ENCODE measurements around the gene ARHGEF17.
"Not testable (repeated sequence)": the region's sequence is repeated elsewhere in the genome, so short reads cannot be mapped to it uniquely, and the experiment has no call there.

The ARHGEF17 gene, protein sequence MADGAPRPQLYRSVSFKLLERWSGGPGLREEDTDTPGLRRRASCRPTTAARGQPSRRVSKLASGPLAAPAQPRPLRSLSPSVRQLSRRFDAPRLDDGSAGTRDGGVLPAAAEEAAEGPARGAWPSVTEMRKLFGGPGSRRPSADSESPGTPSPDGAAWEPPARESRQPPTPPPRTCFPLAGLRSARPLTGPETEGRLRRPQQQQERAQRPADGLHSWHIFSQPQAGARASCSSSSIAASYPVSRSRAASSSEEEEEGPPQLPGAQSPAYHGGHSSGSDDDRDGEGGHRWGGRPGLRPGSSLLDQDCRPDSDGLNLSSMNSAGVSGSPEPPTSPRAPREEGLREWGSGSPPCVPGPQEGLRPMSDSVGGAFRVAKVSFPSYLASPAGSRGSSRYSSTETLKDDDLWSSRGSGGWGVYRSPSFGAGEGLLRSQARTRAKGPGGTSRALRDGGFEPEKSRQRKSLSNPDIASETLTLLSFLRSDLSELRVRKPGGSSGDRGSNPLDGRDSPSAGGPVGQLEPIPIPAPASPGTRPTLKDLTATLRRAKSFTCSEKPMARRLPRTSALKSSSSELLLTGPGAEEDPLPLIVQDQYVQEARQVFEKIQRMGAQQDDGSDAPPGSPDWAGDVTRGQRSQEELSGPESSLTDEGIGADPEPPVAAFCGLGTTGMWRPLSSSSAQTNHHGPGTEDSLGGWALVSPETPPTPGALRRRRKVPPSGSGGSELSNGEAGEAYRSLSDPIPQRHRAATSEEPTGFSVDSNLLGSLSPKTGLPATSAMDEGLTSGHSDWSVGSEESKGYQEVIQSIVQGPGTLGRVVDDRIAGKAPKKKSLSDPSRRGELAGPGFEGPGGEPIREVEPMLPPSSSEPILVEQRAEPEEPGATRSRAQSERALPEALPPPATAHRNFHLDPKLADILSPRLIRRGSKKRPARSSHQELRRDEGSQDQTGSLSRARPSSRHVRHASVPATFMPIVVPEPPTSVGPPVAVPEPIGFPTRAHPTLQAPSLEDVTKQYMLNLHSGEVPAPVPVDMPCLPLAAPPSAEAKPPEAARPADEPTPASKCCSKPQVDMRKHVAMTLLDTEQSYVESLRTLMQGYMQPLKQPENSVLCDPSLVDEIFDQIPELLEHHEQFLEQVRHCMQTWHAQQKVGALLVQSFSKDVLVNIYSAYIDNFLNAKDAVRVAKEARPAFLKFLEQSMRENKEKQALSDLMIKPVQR (N-terminal part only)

DNA sequence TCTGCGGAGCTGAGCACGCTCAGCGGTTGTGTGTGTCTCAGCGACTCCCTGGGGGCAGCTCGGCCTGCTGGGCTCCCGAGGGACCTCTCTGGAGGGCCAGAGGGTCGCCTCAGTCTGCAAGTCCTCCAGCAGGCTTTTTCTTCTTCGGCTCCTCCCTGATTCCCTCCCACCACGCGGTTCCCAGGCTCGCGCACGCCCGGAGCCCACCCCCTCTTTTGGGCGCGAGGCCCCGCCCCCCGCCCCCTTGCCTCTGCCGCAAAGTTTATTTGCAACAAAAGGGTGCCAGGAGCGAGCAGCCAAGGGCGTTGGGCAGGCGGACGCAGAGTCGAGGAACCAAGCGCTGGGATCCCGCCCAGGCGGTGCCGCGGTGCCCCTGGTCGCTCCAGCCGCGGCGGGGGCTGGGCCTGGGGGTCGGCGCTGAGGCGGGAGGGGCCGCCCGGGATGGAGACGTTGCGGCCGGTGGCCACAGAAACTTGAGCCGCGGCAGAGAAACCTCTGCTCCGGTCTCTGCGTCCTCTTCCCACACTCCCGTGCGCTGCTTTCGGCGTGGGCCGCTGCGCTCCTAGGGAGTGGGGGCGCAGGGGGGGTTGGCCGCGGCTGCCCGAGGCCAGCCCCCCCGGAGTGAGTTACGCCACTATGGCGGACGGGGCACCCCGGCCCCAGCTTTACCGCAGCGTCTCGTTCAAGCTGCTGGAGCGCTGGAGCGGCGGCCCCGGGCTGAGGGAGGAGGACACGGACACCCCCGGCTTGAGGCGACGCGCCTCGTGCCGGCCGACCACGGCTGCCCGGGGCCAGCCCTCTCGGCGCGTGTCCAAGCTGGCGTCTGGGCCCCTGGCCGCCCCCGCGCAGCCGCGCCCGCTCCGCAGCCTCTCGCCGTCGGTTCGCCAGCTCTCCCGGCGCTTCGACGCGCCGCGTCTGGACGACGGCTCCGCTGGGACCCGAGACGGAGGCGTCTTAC lies at the start of gene ARHGEF17:
TSS of gene ARHGEF17 (plus strand) at position 274 of the 958 bp plus-strand sequence. CDS start at position 637, 363 bp downstream.
- DNase-seq, result peak in 11 of 14 donors; percentile 18 to 80 (median 66)

DNA sequence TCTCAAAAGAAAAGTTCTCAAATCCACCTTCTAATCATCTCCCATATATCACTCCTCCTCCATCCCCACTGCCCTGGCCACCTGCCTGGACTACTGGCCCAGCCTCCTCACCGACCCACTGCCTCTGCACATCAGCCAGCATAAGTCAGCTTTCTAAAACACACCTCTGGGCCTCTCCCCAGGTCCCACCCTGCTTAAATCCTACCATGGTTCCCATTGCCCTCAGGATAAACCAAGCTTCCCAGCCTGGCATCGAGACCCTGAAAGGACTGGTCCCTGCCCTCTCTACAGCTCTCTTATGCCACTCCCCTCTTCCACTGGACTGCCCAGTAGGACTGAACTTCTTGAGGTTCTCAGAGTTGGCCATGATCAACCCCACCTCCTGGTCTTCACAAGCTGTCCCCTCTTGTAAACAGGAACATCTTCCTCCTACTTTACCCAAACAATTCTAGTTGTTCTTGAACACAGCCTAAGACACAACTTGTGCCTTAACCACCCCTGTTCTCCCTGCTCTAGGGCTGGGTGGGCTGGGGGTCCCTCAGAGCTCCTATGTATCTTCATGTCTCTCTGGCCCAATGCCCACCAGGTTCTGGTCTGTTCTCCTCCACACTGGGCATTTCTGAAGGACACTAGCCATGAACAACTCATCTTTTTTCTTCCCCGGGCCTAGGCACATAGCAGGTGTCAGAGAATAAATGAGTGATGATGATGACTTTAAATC lies 48.5 kb upstream of the ARHGEF17 start:
- no peak for DNase-seq

DNA sequence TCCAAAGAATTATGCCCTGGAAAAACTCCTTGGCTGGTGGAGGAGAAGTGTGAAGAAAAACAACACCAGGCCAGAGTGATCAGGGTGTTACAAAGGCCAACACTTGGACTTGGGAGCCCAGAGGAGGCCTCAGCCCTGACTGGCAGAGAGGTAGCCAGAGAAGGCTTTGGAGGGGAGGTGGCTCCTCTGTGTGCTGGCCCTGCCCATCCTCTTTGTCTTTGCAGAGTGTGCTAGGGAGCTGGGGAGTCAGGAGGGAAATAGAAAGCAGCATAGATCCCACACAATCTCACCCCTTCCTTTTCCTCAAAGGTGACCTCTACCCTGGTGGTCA lies 48.0 kb upstream of the ARHGEF17 start:
- DNase-seq, result no peak

DNA sequence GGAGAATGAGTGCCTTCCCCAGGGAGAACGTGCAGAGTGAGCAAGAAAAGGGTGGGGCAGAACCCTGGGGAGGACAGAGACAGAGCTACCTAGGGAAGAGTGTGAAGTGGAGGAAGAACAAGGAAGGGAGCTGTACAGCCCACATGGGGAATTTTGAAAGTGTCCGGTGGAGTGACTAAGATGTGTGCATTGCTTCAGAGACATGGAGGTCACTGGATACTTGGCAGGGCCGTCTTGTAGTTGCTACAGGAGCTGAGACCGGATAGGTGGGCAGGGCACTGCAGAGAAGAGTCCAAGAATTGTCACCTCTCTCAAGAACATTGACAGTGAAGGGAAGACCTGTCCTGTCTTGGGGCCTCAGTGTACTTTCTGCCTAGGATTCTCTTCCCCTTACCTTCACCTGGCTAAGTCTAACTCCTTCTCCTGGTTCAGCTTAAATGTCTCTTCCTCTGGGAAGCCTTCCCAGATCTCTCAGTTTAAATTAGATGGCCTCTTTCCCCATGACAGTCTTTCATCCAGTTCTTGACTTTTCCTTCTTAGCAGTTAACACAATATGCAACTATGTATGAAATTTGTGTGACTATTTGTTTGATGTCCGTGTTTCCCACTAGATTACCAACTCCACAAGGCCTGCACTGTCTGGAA lies 45.1 kb upstream of the ARHGEF17 start:
- DNase-seq, result no peak

DNA sequence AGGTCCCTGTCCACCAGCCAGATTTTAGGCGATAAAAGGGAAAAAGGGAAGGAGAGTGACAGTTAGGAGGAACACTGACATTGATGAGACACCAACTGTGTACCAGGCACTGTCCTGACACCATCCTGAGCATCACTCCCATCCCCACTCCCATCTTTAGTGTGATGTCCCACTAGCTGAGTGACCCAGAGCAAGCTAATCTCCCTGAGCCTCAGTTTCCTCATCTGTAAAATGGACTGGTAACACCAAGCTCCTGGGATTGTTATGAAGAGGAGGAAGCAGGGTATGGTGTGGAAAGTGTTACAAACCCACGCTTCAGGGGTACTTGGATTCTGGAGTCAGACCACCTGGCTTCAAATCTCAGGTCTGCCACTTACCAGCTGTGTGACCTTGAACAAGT lies 44.4 kb upstream of the ARHGEF17 start:
- no peak for DNase-seq

DNA sequence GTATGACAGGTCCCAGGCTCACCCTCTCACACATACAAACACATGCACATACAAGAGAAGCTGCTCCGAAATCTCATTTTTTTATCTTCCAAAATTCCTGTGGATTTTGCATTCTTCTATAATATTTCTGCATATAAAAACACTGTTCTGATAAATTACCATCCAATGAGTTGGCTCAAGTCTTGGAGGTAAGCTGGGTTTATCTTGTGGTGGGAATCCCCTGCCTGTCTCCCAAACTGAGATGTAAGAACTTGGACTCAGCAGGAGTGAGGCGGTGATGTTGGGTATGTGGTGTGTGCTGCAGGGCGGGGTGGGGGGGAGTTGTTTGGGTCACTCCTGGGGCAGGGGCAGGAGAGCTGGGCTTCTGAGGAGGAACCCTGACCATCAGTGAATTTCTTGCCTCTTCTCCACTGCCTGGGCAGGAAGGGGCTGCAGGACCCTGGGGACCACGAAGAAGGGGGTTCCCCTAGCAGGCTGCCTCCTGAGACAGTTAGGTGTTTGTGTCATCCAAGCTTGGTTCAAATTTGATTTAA lies 42.7 kb upstream of the ARHGEF17 start:
- no peak for DNase-seq

DNA sequence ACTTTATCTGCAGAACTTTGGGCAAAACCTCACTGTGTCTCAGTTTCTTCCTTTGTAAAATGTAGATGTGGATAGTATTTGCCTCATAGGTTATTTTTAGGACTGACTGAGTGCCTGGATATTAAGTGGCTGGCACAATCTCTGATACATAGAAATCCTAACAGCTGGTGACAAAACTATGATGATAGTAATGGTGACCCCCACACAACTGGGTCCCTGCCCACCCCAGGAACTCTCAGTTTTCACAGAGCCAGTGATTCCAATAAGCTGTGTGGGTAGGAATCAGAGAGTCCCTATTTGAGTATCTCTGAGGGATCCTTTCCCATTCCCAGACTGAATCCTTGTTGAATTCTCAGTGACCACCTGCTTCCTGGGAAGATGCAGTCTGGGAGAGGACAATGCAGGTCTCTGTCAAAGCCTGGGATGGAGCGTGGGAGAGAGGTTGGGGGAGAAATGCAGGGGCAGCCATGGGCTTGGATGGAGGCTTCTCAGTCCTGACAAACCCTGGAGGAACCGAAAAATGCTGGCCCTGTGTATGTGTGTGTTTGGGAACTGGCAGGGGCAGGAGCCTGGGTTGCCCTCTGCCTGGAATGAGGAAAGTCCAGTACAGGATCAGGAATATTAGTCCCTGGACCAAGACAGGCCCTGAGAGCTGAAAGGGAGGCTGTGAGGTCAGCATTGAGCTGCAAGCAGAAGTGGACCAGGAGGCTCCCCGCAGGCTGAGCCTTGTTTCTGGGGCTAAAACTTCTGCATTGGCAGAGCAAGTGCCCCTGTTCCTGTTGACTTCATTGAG lies 42.0 kb upstream of the ARHGEF17 start:
- DNase-seq, result no peak

DNA sequence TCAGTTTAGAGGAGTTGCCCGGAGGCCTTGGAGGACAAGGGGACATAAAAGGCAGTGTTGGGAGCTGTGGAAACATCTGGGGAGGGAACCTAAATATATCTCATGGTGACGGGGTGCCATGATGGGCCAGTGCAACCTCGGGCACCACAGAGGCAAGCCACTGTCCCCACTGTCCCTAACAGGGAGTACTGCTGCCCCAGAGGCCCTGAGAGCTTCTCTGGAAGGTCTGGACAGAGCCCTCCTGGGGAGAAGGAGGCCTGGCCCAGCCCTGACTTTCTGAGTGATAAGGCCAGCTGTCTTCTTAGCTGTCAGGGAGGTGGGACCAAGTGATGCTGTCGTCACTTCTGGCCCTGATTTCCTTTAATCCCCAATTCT lies 41.4 kb upstream of the ARHGEF17 start:
- DNase-seq, result no peak

DNA sequence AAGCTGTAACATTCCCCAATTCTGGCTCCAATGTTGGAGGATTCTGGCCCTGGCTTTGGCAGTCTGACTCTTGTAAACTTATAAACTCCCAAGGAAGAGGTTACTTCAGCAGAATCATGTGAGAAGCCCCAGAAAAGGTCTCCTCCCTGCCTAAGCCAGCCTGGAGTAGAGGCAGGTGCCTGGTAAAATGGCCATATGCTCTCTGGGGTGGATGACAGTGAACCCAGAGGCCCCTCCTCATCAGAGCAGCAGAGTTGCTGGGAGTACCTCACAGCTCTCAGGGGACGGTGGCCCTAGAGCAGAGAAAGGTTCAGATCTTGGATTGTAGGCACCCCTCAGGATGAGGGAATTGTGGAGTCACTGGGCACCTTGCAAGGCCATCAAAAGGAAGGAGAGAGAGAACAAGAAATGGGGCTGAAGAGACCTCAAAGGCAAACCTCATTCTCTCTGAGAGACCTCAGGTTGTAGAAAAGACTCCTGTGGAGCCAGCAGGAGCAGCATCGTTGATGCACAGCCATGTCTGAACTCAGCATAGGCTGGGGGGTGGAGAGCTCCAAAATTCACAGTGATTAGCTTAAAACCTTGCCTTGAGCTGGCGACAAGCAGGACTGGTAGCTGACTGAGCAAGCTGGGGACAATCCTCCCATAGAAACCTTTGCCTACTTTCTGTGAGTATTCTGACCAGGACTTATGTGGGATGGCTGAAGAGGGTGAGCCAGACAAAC lies 40.8 kb upstream of the ARHGEF17 start:
- DNase-seq, result no peak

DNA sequence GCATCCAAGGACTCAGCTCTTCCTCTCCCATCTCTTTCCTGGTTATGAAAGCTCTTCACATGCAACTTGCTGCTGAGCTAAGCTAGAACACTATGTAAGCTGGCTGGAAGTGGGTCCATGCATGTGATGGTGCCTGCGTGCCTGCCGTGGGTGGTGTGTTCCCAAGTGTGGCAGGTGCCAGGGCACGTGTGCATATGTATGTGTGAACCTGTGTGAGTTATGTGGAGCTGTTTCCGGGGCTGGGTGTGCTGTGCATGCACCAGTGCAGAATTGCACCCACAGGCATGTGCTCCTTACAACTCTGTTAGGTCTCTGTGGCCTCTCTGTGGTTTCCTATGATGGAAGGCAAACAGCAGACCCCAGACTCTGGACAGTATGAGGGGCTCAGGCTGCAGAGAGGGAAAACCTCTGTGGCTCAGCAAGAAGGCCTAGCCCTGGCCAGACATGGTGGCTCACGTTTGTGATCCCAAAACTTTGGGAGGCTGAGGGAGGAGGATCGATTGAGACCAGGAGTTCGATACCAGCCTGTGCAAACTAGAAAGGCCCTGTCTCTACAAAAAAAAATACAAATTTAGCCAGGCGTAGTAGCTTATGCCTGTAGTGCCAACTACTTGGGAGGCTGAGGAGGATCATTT lies 40.1 kb upstream of the ARHGEF17 start:
- DNase-seq, result no peak

DNA sequence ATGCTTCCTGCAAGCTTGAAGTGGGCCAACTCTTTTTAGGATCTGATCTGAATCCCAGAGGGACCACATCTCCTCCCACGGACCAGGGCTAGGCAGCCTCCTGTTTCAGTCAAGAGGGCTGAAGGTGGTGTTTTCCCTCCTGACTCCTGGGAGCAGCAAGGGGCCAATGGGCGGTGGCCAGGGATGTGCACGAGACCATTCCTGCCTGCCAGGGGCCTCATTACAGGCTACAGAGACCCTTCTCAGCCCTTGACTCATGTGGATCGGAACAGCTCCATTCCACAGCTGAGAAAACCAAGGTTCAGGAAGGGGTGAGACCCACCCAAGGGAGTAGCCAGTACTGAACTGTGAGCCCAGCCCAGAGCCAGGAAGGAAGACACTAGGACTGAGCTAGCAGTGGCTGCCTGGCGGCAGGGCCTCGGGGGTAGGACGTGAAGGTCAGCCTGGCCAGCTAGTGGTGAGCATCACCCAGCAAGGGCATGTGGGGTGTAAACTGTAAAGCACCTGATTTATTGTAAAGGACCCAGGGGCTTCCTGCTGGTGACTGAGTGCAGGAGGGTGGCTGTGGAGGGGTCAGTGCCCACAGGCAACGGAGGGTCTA lies 39.3 kb upstream of the ARHGEF17 start:
- DNase-seq, result no peak

DNA sequence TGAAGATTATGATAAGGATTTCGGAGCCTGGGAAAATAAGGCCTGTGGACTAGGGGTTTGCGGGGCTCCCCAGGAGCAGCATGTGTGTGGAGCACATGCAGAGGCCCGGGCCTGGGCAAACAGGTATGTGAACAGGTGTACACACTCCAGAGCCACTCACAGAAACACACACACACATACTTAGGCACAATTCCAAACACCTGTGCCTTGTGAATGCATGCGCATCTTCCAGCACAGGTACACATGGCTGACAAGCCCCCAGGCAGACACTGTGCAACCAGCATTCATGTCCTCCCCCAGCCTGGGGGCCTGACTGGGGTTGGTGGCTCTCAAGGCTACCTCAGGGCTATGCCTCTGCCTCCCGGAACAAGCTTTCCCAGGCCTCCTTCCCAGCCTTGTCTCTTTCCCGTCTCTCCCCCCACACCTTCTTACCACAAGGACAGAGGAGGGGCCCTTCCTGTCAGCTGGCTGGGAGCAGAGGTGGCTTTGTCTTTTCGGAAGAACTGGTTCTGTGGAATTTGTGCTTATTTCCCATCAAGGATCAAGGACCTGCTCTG lies 38.5 kb upstream of the ARHGEF17 start:
- no peak for DNase-seq

DNA sequence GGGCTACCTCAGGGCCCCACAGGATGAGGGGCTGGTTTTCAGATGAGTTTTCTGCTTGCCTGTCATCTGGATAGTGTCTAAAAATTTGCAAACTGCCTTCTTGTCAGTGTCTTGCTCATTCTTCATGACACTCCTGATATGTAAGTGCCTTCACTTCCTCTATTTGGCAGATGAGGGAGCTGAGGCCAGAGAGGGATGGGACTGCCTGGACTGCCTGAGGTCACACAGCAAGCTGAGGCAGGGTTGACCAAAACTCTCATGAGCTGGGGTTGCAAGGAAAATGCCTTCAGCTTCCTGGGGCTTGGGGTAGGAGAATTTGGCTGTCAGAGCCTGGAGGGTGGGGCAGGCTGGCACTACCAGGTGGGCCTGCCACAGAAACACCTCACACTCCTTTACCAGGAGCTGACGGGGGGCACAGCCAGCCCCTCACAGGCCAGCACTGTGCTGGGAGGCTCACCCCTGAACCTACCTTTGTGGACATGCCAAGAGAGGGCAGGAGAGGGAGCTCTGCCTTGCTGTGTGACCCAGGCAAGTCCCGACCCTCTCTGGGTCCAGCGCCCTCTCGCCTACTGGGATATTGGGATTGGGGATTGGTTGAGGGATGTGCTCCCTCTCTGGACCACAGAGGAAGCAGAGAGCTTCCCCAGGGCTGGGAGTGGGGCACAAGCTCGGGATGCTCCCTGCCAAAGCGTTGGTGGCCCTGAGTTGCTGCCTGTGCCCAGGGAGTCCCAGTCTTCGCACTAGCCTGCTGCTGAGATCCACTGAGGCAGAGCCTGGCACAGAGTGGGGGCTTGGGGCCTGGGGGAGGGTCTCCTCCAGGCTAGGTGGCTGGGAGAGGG lies 37.8 kb upstream of the ARHGEF17 start:
- no peak for DNase-seq

DNA sequence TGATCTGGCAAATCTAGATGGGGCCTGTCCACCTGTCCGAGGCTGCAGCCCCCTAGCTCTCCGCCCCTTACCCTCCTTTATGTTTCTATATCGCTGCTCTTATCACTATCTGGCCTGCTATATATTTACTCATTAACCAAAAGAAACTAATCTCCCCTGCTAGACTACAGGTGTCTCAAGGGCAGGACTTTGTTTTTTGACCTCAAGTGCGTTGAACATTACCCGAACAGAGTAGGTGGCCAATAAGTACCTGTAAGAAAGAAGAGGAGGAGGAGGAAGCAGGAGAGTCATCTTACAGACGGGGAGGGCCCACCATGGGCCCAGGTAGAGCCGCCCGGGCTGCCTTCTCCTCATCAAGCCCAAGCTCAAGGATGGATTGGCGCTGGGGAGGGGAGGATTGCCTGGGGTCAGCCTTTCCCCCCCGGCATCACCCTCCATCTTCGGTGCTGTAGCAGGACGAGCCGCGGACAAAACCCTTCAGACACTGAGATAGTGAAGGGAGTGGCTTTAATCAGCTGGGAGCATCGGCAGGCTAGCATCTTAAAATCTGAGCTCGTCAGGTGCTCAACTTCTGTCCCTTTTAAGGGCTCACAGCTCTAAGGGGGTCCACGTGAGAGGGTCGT lies 37.1 kb upstream of the ARHGEF17 start:
- DNase-seq, result no peak

DNA sequence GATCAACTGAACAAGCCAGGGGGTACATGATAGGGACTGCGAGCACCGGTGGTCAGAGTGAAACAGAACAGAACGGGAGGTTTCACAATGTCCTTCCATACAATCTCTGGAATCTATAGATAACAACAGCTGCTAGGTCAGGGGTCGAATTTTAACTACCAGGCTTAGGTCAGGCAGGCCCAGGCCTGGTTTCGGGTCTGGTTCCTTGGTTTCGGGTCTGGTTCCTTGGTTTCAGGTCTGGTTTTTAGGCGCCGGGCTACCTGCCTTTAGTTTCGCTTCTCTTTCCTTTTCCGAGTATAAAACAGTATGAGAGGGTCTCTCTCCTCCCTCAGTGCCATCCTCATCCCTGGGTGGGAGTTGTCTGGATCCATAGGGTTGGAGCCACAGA lies 36.6 kb upstream of the ARHGEF17 start:
- DNase-seq, result not testable (repeated sequence)

Data from C1 segment of cervical spinal cord (tissue), 14 donors.